Fibroblast of mammary gland (primary cell): ENCODE results near the gene WDR36.

Experiments
- DNase-seq: peaks from one replicate; pipeline ENCODE4 v3.0.0-alpha.2; 2010; ENCODE audit warnings: low read depth
- H3K4me3 ChIP-seq: 2 replicates; pipeline ENCODE4 v1.5.1; 2011; ENCODE audit warnings: low read depth, mild to moderate bottlenecking, low read length, moderate library complexity; ENCODE audit not compliant: control insufficient read depth
- TF ChIP-seq, protein P1 (sequence below): conservative IDR thresholded peaks from 2 replicates; pipeline ENCODE4 v1.5.1; 2011; ENCODE audit warnings: low read depth, low read length, inconsistent platforms; ENCODE audit not compliant: control insufficient read depth, insufficient read depth

Gene WDR36

DNA sequence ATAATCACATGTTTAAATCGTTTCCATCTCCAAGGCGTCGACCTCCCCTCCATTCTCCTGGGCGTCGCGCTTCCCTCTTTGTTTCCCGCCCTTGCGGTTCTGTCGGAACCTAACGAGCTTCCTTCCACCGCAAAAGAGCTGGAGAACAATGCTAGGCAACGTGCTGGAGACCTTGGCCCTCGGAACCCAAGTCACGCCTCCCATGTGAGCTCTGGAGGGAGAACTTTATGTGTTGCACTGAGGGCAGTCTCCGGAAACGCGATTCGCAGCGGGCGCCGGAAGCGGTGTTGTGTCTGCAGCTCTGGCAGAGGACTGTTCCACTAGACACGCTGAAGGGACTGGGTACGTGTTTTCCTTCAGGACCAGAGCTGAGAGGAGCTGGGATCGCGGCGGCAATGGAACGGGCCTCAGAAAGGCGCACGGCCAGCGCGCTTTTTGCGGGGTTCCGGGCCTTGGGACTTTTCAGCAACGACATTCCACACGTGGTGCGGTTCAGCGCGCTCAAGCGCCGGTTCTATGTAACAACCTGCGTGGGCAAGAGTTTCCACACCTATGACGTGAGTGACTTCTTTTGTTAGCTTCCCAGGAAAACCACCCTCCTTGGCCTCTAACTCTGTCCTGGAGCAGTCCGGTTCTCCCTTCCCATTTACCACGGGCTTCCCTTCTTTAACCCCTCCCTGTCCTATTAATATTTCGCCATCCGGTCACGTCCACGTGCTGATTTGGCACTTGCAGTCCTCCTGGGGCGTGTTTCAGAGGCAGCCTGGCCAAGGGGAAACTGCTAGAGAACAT, at the start of gene WDR36:
Gene WDR36 (plus strand): TSS at position 287 of the 792 bp plus-strand sequence. CDS start 109 bp downstream, at position 396.
- peak within 1 kb of the TSS; percentile 99 for H3K4me3 ChIP-seq
- DNase-seq: peak; percentile 93
- TF ChIP-seq, protein P1, sequence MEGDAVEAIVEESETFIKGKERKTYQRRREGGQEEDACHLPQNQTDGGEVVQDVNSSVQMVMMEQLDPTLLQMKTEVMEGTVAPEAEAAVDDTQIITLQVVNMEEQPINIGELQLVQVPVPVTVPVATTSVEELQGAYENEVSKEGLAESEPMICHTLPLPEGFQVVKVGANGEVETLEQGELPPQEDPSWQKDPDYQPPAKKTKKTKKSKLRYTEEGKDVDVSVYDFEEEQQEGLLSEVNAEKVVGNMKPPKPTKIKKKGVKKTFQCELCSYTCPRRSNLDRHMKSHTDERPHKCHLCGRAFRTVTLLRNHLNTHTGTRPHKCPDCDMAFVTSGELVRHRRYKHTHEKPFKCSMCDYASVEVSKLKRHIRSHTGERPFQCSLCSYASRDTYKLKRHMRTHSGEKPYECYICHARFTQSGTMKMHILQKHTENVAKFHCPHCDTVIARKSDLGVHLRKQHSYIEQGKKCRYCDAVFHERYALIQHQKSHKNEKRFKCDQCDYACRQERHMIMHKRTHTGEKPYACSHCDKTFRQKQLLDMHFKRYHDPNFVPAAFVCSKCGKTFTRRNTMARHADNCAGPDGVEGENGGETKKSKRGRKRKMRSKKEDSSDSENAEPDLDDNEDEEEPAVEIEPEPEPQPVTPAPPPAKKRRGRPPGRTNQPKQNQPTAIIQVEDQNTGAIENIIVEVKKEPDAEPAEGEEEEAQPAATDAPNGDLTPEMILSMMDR: no peak

DNA sequence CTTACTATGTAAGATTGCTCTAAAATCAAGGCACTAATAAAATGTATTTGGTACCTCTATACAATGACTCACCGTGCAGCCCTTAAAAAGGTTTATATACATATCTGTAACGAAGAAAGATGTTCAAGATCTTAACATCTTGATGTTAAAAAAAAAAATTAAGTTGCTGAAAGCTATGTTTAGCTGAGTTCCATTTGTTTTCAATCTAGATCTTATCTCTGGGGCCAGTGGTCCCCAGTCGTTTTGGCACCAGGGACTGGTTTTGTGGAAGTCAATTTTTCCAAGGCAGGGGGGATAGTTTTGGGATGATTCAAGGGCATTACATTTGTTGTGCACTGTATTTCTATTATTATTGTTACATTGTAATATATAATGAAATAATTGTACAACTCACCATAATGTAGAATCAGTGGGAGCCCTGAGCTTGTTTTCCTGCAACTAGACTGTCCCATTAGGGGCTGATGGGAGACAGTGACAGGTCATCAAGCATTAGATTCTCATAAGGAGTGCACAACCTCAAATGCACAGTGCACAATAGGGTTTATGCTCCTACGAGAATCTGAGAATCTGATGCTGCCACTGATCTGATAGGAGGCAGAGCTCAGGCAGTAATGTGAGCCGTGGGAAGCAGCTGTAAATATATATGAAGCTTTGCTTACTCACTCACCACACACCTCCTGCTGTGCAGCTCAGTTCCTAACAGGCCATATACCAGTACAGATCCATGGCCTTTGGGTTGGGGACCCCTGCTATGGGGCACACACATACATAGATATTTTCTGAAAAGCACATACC, 48.2 kb upstream of the WDR36 start:
- DNase-seq: peak; percentile 28
- TF ChIP-seq, protein P1: no peak
- H3K4me3 ChIP-seq: no peak overlapping the region

DNA sequence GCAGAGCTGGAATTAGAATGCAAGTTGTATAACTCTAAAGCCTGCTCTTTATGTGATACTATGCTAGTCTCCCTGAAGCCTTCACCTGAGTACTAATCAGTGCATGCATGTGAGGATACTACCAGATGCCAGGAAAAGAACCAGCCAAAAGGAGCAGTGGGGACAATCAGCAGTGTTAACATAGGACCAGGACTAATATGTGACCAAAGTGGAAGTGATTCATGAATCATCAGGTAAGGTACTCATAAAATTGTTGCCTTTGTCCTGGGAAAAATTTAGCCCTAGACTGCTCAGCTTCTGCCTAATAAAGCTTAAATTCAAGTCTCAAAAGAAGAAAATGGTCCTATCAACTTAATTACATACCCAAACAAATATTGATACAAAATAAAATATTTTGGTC, 34.1 kb upstream of the WDR36 start:
- no peak overlapping the region for H3K4me3 ChIP-seq
- TF ChIP-seq, protein P1: no peak
- DNase-seq: no peak

DNA sequence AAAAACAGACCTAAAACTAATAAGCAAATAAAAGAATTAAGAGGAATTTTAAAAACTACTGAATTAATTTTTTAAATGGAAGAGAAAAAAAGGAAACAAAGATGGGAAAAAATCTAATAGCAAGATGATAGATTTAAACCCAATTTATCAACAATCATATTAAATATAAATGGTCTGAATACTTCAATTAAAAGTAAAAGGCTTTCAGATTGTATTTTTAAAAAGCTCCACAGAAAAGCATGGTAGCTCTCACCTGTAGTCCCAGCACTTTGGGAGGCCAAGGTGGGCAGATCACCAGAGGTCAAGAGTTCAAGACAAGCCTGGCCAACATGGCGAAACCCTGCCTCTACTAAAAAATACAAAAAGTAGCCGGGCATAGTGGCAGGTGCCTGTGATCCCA, 32.0 kb upstream of the WDR36 start:
- TF ChIP-seq, protein P1: no peak
- no peak for DNase-seq
- H3K4me3 ChIP-seq: no peak overlapping the region

DNA sequence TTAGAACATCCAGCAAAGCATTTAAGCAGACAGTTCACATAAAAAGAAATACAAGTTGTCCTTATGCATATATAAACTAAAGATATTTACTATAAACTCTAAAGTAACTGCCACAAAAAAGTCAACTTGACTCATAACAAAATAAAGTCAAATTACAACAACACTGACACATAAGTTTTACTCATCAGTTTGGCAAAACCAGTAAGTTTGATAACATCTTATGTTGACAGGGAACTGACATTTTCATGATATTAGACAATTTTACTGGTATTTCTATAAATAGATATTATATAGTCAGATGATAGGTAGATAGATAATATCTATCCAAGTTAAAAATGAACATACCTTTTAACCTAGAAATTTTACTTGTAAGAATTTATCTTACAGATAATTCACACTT, 30.5 kb upstream of the WDR36 start:
- TF ChIP-seq, protein P1: no peak
- H3K4me3 ChIP-seq: no peak overlapping the region
- DNase-seq: no peak

DNA sequence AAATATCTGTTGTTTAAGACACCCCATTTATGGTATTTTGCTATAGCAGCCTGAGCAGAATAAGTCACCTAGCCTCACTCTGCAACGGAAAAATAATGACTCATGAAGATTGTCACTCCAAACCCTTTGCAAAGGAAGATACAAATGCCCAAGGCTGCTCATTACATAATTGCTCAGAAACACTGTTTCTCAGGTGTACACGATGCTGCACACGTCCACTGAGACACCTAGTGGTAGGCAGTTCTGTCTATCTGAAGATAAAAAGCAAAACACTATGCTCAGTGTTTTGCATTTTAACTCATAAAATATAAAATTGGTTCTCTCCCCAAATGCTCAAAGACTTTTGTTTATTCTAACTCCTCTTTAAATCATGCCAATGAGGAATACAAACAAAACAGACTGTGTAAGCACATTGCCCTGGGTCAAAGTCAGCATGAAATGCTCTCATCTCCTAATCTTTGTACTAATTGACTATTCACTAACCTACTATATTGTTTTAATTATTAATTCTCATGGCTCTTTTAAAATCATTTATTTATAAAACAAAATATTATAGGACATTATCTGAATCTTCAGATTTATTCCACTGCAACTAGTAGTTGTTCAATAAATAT, 28.3 kb upstream of the WDR36 start:
- DNase-seq: no peak
- TF ChIP-seq, protein P1: peak; percentile 49
- no peak overlapping the region for H3K4me3 ChIP-seq
